HG02588 (cell line): Measurements from ENCODE around the gene FZD1.

ENCODE experiments used
- ATAC-seq: cut with Tn5 transposase; IDR thresholded peaks from one replicate; pipeline ENCODE4 v1.9.1; 2021; ENCODE audit warnings: mild to moderate bottlenecking, moderate library complexity; ENCODE audit not compliant: unreplicated experiment

The FZD1 gene

GRCh38 chr7:91264924-91265681 is 870 bp downstream of the FZD1 start:
- peak; percentile 27 for ATAC-seq

- ATAC-seq = no peak
These were observed 1.4 kb downstream of the FZD1 start for GRCh38 chr7:91265693-91266066.

- no peak for ATAC-seq
These were observed 1.9 kb downstream of the FZD1 start for GRCh38 chr7:91266067-91266688.

- no peak for ATAC-seq
These were observed 2.5 kb downstream of the FZD1 start for GRCh38 chr7:91266689-91267090.

- ATAC-seq = no peak
These were observed 3.1 kb downstream of the FZD1 start for GRCh38 chr7:91267171-91267955.

- ATAC-seq = no peak
These were observed 6.1 kb downstream of the FZD1 start for GRCh38 chr7:91270372-91270771.

GRCh38 chr7:91276909-91277308 is 12.7 kb downstream of the FZD1 start:
- ATAC-seq = peak; percentile 66

- ATAC-seq = peak; percentile 73
These were observed 16.0 kb downstream of the FZD1 start for GRCh38 chr7:91280185-91280584.

GRCh38 chr7:91280604-91281003 is 16.4 kb downstream of the FZD1 start:
- no peak for ATAC-seq

GRCh38 chr7:91285696-91286355 is 21.6 kb downstream of the FZD1 start:
- ATAC-seq = no peak

- ATAC-seq = no peak
These were observed 22.2 kb downstream of the FZD1 start for GRCh38 chr7:91286432-91286831.

- ATAC-seq = no peak
These were observed 23.3 kb downstream of the FZD1 start for GRCh38 chr7:91287371-91288084.

GRCh38 chr7:91288208-91288824 is 24.1 kb downstream of the FZD1 start:
- ATAC-seq = peak; percentile 70

- ATAC-seq = no peak
These were observed 25.5 kb downstream of the FZD1 start for GRCh38 chr7:91289633-91290254.

- ATAC-seq = no peak
These were observed 27.1 kb downstream of the FZD1 start for GRCh38 chr7:91291302-91291701.

- ATAC-seq = no peak
These were observed 27.7 kb downstream of the FZD1 start for GRCh38 chr7:91291902-91292301.

GRCh38 chr7:91292506-91292905 is 28.3 kb downstream of the FZD1 start:
- ATAC-seq = no peak

- no peak for ATAC-seq
These were observed 28.9 kb downstream of the FZD1 start for GRCh38 chr7:91293136-91293535.

- no peak for ATAC-seq
These were observed 29.6 kb downstream of the FZD1 start for GRCh38 chr7:91293840-91294239.
